ENCODE data around the gene MAJIN. TPM values are rescaled to one million over a fixed set of nuclear protein-coding genes. Genes with fewer than 3 reads are reported as not detected.

Gene MAJIN
- total RNA-seq, 1 donor = not detected

- H3K36me3 ChIP-seq (ENCODE audit: insufficient read depth, low read length) = peaks cover 10% of the 10 kb centered on the region
- TF ChIP-seq, protein P1, sequence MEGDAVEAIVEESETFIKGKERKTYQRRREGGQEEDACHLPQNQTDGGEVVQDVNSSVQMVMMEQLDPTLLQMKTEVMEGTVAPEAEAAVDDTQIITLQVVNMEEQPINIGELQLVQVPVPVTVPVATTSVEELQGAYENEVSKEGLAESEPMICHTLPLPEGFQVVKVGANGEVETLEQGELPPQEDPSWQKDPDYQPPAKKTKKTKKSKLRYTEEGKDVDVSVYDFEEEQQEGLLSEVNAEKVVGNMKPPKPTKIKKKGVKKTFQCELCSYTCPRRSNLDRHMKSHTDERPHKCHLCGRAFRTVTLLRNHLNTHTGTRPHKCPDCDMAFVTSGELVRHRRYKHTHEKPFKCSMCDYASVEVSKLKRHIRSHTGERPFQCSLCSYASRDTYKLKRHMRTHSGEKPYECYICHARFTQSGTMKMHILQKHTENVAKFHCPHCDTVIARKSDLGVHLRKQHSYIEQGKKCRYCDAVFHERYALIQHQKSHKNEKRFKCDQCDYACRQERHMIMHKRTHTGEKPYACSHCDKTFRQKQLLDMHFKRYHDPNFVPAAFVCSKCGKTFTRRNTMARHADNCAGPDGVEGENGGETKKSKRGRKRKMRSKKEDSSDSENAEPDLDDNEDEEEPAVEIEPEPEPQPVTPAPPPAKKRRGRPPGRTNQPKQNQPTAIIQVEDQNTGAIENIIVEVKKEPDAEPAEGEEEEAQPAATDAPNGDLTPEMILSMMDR (IDR thresholded peaks at IDR 0.05; ENCODE audit: extremely low read depth, low read depth, low read length) = no peak
- H3K4me2 ChIP-seq (ENCODE audit: insufficient read depth, low read length) = peak overlapping the region; percentile 96
- H4K20me1 ChIP-seq (ENCODE audit: insufficient read depth, low read length) = no peaks in the 10 kb centered on the region
- peak overlapping the region; percentile 99 for H2AFZ ChIP-seq (ENCODE audit: low read length)
- peaks cover 9% of the 10 kb centered on the region for H3K4me1 ChIP-seq (ENCODE audit: insufficient read depth, low read length)
- H3K79me2 ChIP-seq (ENCODE audit: insufficient read depth, low read length) = peaks cover 20% of the 10 kb centered on the region
- H3K9me3 ChIP-seq (ENCODE audit: low read depth, low read length) = no peaks in the 10 kb centered on the region
- peak overlapping the region; percentile 97 for H3K4me3 ChIP-seq (ENCODE audit: insufficient read depth, low read length)
- peak; percentile 94 for DNase-seq (ENCODE audit: insufficient read length, low spot score, missing footprints)
- peak overlapping the region; percentile 79 for H3K27ac ChIP-seq (ENCODE audit: low read depth, low read length)
- H3K27me3 ChIP-seq (ENCODE audit: insufficient read depth, low read length) = no peaks in the 10 kb centered on the region
Observed at GRCh38 chr11:64924910-64925284, 47.0 kb downstream of the MAJIN start.

DNA sequence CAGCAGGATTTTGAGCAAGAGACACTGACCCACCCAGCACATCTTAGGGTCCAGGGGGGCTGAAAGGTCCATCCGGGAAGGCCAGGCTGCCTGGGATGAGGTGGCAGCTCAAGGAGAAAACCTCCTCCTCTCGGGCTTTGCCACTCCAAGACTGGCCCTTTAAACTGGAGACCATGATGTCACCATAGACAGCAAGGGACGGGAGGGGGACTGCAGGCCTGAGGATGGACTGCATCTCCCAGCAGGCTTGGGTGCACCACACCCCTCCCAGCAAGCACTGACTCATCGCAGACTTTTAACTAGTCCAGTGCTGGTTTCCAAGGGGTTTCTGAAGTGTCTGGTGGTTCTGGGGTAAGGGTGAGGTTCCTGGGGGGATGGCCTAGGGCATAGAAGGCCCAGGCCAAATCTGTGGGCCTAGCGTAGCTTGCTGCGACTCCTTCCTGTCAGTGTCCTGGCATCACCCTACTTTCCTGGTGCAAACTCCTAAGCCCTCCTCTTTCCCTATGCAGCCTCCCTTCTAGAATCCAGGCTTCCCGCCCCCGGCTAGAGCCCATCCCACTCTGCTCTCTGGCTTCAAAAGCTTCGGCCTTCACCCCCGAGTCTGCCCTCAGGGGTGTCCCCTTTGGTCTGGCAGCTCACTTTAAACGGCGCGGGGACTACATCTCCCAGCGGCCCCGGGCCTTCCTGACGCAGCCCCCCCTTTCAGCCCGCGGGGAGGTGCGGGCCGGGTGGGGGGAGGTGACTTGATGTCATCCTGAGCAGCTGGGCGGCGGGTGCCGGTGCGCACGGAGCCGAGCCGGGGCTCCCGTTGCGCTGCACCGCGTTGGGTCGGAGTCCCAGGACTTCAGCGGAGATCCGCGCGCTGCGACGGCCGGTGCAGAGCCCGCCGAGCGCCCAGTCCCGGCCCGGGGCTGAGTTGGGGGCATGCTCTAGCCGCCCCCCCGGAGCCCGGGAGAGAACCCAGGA, 47.7 kb downstream of the MAJIN start, which contains the start of gene PPP2R5B:
TSS of gene PPP2R5B (plus strand) at position 746 of the 966 bp plus-strand sequence. CDS start 1,046 bp downstream, outside the sequence.
- peak within 1 kb of the TSS; percentile 96 for H3K4me2 ChIP-seq (ENCODE audit: insufficient read depth, low read length)
- H3K4me1 ChIP-seq (ENCODE audit: insufficient read depth, low read length) = peaks cover 9% of the 10 kb centered on the region
- H2AFZ ChIP-seq (ENCODE audit: low read length) = peak within 1 kb of the TSS; percentile 99
- no peaks in the 10 kb centered on the region for H3K27me3 ChIP-seq (ENCODE audit: insufficient read depth, low read length)
- peaks cover 20% of the 10 kb centered on the region for H3K79me2 ChIP-seq (ENCODE audit: insufficient read depth, low read length)
- H3K9me3 ChIP-seq (ENCODE audit: low read depth, low read length) = no peaks in the 10 kb centered on the region
- no peaks in the 10 kb centered on the region for H4K20me1 ChIP-seq (ENCODE audit: insufficient read depth, low read length)
- peak within 1 kb of the TSS; percentile 97 for H3K4me3 ChIP-seq (ENCODE audit: insufficient read depth, low read length)
- TF ChIP-seq, protein P1 (IDR thresholded peaks at IDR 0.05; ENCODE audit: extremely low read depth, low read depth, low read length) = no peak
- peak; percentile 100 for DNase-seq (ENCODE audit: insufficient read length, low spot score, missing footprints)
- peaks cover 9% of the 10 kb centered on the region for H3K36me3 ChIP-seq (ENCODE audit: insufficient read depth, low read length)
- H3K27ac ChIP-seq (ENCODE audit: low read depth, low read length) = peak within 1 kb of the TSS; percentile 79

- no peaks in the 10 kb centered on the region for H3K9me3 ChIP-seq (ENCODE audit: low read depth, low read length)
- peaks cover 20% of the 10 kb centered on the region for H3K79me2 ChIP-seq (ENCODE audit: insufficient read depth, low read length)
- H3K27ac ChIP-seq (ENCODE audit: low read depth, low read length) = peak overlapping the region; percentile 79
- H4K20me1 ChIP-seq (ENCODE audit: insufficient read depth, low read length) = no peaks in the 10 kb centered on the region
- peaks cover 11% of the 10 kb centered on the region for H3K4me1 ChIP-seq (ENCODE audit: insufficient read depth, low read length)
- H3K4me3 ChIP-seq (ENCODE audit: insufficient read depth, low read length) = no peak overlapping the region
- no peak overlapping the region for H3K4me2 ChIP-seq (ENCODE audit: insufficient read depth, low read length)
- DNase-seq (ENCODE audit: insufficient read length, low spot score, missing footprints) = no peak
- peak overlapping the region; percentile 99 for H2AFZ ChIP-seq (ENCODE audit: low read length)
- no peaks in the 10 kb centered on the region for H3K27me3 ChIP-seq (ENCODE audit: insufficient read depth, low read length)
- TF ChIP-seq, protein P1 (IDR thresholded peaks at IDR 0.05; ENCODE audit: extremely low read depth, low read depth, low read length) = no peak
- H3K36me3 ChIP-seq (ENCODE audit: insufficient read depth, low read length) = peaks cover 4% of the 10 kb centered on the region
Observed at GRCh38 chr11:64923151-64923661, 48.7 kb downstream of the MAJIN start.

DNA sequence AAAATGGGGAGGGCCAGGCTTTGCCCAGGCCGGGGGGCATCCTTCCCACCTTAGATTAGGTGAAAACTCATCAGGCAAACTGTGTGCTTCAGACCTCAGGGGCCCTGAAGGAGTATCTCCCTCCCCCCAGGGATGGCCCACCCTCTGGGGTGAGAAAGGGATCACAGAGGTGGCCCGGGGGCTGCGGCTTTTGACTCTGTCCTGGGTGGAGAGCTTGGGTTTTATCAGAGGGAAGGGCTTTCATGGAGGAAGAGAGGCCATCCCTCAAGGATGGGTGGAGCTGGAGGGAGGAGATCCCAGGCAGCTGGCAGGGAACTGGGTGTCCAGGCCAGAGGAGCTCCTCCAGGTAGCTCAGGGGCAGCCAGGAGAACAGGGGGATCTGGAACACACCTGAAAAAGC, 50.5 kb downstream of the MAJIN start:
- Histone ChIP-seq H4K20me1 (ENCODE audit: insufficient read depth, low read length) (no peaks in the 10 kb centered on the region), H3K79me2 (ENCODE audit: insufficient read depth, low read length) (peaks cover 22% of the 10 kb centered on the region), H3K4me2 (ENCODE audit: insufficient read depth, low read length) (no peak overlapping the region), H3K4me3 (ENCODE audit: insufficient read depth, low read length) (no peak overlapping the region), H3K27ac (ENCODE audit: low read depth, low read length) (no peak overlapping the region), H3K36me3 (ENCODE audit: insufficient read depth, low read length) (no peaks in the 10 kb centered on the region), H3K4me1 (ENCODE audit: insufficient read depth, low read length) (peaks cover 23% of the 10 kb centered on the region), H3K9me3 (ENCODE audit: low read depth, low read length) (no peaks in the 10 kb centered on the region), H2AFZ (ENCODE audit: low read length) (no peak overlapping the region), H3K27me3 (ENCODE audit: insufficient read depth, low read length) (no peaks in the 10 kb centered on the region)
- TF ChIP-seq, protein P1 (IDR thresholded peaks at IDR 0.05; ENCODE audit: extremely low read depth, low read depth, low read length) = no peak
- no peak for DNase-seq (ENCODE audit: insufficient read length, low spot score, missing footprints)

Measured in osteoblast (primary cell).